GM12864 (cell line): ENCODE results near the gene RHCE.
"Not testable (repeated sequence)": the region's sequence is repeated elsewhere in the genome, so short reads cannot be mapped to it uniquely, and the experiment has no call there.

Experiments
- DNase-seq: peaks from one replicate; pipeline ENCODE4 v3.0.0-alpha.2; 2011; ENCODE audit warnings: low read depth
- H3K4me3 ChIP-seq: 2 replicates; pipeline ENCODE4 v1.5.1; 2011; ENCODE audit warnings: mild to moderate bottlenecking, low read depth, low read length, control low read depth
- CTCF ChIP-seq: IDR thresholded peaks from 2 replicates; pipeline ENCODE4 v1.5.1; 2011; ENCODE audit warnings: low read depth, mild to moderate bottlenecking, moderate library complexity, low read length, control low read depth, inconsistent platforms; ENCODE audit errors: missing control alignments

The RHCE gene

GRCh38 chr1:25420715-25421114 lies at the start of gene RHCE:
TSS of gene RHCE (minus strand) at chr1:25420825. CDS start at chr1:25420786, 39 bp downstream.
- DNase-seq, H3K4me3 ChIP-seq: not testable (repeated sequence)

DNA sequence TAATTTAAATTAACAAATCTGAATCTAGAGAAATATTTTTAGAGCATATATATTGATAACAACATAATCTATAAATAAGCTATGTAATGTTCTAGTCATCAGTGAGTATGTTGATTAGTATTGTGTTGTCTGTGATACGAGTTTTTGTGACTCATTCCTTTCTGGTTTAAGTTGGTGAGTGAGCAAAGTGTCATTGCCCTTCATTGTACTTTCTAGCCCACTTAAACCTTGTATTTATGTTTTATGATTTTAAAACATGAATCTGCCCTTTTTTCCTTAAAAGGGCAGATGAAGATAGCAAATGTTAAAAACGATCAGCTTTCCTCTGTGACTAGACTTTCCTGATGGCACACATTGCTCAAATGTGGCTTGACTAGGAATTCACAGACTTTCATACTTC lies 48.6 kb upstream of the RHCE start:
- DNase-seq = no peak
- no peak for TF ChIP-seq CTCF

DNA sequence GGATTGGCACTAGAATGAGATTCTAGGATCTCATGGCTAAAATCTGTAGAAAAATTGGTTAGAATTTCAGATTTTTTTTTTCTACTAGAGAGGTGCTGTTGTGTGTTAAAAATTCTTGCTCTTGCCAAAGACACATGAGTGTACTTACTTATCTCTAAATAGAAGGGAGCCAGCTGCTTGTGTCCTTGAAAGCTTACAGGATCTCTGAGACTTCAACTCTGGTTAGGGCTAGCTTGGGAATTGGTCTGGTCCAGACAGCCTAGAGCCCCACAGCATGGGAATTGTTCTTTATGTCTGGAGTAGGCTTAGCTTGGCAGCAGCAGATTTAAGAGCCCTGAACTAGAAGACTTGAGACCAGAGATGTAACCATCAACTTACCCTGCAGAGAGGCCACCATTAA lies 47.4 kb upstream of the RHCE start:
- H3K4me3 ChIP-seq = no peak overlapping the region
- DNase-seq = no peak
- no peak for TF ChIP-seq CTCF

More for the DNA sequence above, 48.6 kb upstream of the RHCE start:
- H3K4me3 ChIP-seq = no peak overlapping the region

DNA sequence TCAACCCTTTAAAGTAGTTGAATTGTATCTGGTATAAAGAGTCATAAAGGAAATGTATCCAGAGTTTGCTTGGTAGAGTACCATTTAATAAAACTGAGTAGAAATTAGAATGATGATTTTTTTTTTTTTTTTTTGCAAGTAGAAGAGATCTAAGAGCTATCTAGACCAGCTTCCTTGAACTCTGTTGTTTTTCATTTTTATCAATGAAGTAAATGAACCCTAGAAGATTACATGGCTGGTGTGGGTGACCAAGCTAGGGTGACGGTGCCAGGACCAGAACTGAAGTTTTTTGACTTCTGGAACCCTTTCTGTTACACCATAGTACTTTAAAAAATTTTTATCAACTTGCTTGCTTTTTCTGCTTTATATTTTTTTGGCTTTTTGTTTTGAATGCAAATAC lies 47.0 kb upstream of the RHCE start:
- no peak for DNase-seq
- H3K4me3 ChIP-seq = no peak overlapping the region
- TF ChIP-seq CTCF = no peak

- DNase-seq = no peak
- TF ChIP-seq CTCF = no peak
- H3K4me3 ChIP-seq = no peak overlapping the region
These were observed 46.6 kb upstream of the RHCE start for GRCh38 chr1:25467193-25467592.

DNA sequence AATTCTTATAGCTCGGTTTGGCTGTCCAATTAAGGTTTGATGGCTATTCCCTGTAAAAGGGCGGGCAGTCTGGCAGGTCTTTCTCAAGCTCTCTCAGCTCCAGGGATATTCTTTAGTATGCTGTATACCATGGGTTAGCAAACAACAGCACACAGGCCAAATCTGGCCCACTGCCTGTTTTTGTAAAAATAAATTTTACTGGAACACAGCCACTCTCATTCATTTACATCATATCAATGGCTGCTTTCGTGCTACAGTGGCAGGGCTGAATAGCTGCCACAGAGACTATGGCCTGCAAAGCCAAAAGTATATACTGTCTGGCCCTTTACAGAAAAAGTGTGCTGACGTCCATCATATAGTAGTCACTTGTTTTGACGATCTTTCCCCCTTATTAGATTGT lies 42.1 kb upstream of the RHCE start:
- TF ChIP-seq CTCF = no peak
- DNase-seq = no peak
- H3K4me3 ChIP-seq = no peak overlapping the region

- TF ChIP-seq CTCF = no peak
- no peak overlapping the region for H3K4me3 ChIP-seq
These were observed 41.2 kb upstream of the RHCE start for GRCh38 chr1:25461849-25462248.

GRCh38 chr1:25460816-25461215 lies 40.2 kb upstream of the RHCE start:
- H3K4me3 ChIP-seq, DNase-seq: not testable (repeated sequence)

More at GRCh38 chr1:25461849-25462248, 41.2 kb upstream of the RHCE start:
- DNase-seq = no peak
